ENCODE results near the gene SCCPDH. TPM values are rescaled to one million over a fixed set of nuclear protein-coding genes. Genes with fewer than 3 reads are reported as not detected.

SCCPDH gene
- total and polyA plus RNA-seq, 9 of the 15 experiments (the other 6 are each of a cell fraction or from before 2014, with no cell fraction given) = 7.0 to 61.9 (median 38.3) TPM

DNA sequence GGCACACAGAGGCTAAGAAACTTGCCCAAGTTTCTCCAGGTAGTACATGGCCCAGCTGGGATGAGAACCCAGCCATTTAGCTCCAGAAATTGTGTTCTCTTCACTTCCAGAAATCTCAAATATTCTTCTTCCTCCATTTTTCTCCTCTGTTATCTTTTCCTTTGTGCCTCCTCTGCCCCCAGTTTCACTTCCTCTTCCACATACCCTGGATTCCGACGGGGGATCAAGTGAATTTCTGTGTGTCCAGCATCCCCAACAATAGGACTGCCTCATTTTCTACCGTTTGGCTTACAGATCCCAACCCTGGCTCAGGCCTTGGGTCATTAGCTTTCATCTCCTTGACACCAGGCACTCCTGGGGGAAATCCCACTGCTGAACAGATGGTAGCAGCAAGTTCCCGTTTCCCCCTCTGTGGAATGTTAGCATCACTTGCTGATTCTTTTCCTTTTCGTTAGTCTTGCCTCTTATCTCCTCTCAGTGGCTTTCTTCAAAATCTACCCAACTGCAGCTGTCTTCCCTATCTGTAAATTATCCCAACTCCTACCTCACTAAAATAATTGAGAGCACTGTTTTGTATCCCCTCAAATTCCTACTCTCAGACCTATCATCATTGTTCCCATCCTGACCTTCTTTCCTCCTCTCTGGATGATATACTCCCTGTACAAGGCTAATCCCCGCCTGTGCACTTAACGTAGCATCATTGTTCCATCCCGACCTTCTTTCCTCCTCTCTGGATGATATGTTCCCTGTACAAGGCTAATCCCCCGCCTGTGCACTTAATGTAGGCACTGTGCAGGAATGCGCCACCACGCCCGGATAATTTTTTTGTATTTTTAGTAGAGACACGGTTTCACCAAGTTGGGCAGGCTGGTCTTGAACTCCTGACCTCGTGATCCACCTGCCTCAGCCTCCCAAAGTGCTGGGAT lies 36.5 kb downstream of the SCCPDH start:
- H3K36me3 ChIP-seq (ENCODE audit: control insufficient read depth, insufficient read depth, low read length) = peaks cover 34% of the 10 kb centered on the region; the same call in 2 of the 3 replicates
- H2AFZ ChIP-seq (ENCODE audit: low read depth, low read length) = no peak overlapping the region
- no peaks in the 10 kb centered on the region for H3K4me1 ChIP-seq (replicated peaks in 1 of 2; ENCODE audit: control insufficient read depth in 2 of 2, insufficient read depth in 2 of 2, low read length in 2 of 2)
- no peak overlapping the region for H3K9ac ChIP-seq (ENCODE audit: insufficient read depth in 1 of 2, low read depth in 2 of 2, low read length in 2 of 2)
- no peaks in the 10 kb centered on the region for H3K27me3 ChIP-seq (ENCODE audit: control insufficient read depth in 2 of 2, insufficient read depth in 2 of 2, low read length in 2 of 2)
- no TSS peak for BruUV-seq (replicated peaks)
- no peaks in the 10 kb centered on the region for H3K9me3 ChIP-seq (replicated peaks; ENCODE audit: control insufficient read depth, insufficient read depth, low read depth, low read length)
- no peaks in the 10 kb centered on the region for H3K9me1 ChIP-seq (ENCODE audit: control insufficient read depth, insufficient read depth, low read length)
- DNase-seq (ENCODE audit: extremely low read depth in 1 of 4, low spot score in 3 of 4) (no peak), FAIRE-seq (no peak), ATAC-seq (no peak)
- peak; percentile 51; the same call in 1 of the 2 replicates for TF ChIP-seq SPI1 (IDR thresholded peaks at IDR 0.05; ENCODE audit: borderline replicate concordance, low read depth, low read length)
- no peak for TF ChIP-seq ZNF282 (CRISPR knock-in tag; IDR thresholded peaks at IDR 0.05)
- TF ChIP-seq, protein P1, sequence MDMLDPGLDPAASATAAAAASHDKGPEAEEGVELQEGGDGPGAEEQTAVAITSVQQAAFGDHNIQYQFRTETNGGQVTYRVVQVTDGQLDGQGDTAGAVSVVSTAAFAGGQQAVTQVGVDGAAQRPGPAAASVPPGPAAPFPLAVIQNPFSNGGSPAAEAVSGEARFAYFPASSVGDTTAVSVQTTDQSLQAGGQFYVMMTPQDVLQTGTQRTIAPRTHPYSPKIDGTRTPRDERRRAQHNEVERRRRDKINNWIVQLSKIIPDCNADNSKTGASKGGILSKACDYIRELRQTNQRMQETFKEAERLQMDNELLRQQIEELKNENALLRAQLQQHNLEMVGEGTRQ (CRISPR knock-in tag; IDR thresholded peaks at IDR 0.05) = no peak
- 56% methylated on average over 14 of the region's 14 CpGs for WGBS (ENCODE audit: insufficient coverage, low coverage, missing lambda C conversion rate)
- ChIA-PET CTCF (ENCODE audit: low intra/inter-chr PET ratio) (no interaction called here), POLR2A (no interaction called here)
- intact Hi-C loops (cut with micrococcal nuclease) (no loop called here), in situ Hi-C loops (cut with MboI) (no loop called here)
- H3K4me2 ChIP-seq (ENCODE audit: insufficient read depth, low read length) = no peak overlapping the region
- no peaks in the 10 kb centered on the region for H4K20me1 ChIP-seq (replicated peaks; ENCODE audit: control insufficient read depth, insufficient read depth, low read length)
- H3K79me2 ChIP-seq (ENCODE audit: control insufficient read depth, insufficient read depth, low read length) = no peaks in the 10 kb centered on the region
- no peak overlapping the region for H3K27ac ChIP-seq (ENCODE audit: extremely low read depth, low read depth, low read length)
- no peak overlapping the region for H3K4me3 ChIP-seq

DNA sequence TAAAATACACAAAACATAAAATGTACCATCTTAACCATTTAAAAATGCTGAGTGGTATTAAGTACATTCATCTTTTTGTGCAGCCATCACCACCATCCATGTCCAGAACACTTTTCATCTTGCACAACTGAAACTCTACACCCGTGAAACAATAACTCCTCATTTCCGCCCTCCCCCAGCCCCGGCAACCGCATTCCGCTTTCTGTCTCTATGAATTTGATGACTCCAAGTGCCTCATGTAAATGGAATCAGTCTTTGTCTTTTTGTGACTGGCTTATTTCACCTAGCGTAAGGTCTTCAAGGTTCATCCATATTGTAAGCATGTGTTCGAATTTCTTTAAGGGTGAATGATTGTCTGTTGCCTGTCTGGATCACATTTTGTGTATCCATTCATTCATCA lies 37.2 kb downstream of the SCCPDH start:
- CTCF ChIA-PET (ENCODE audit: low intra/inter-chr PET ratio) = no interaction called here

More for the DNA sequence above, 37.2 kb downstream of the SCCPDH start:
- Histone ChIP-seq H3K36me3 (ENCODE audit: control insufficient read depth, insufficient read depth, low read length) (peaks cover 39% of the 10 kb centered on the region; the same call in 2 of the 3 replicates), H3K27ac (ENCODE audit: extremely low read depth, low read depth, low read length) (no peak overlapping the region), H3K4me3 (no peak overlapping the region), H3K9me1 (ENCODE audit: control insufficient read depth, insufficient read depth, low read length) (no peaks in the 10 kb centered on the region), H4K20me1 (replicated peaks; ENCODE audit: control insufficient read depth, insufficient read depth, low read length) (no peaks in the 10 kb centered on the region), H3K4me1 (replicated peaks in 1 of 2; ENCODE audit: control insufficient read depth in 2 of 2, insufficient read depth in 2 of 2, low read length in 2 of 2) (no peaks in the 10 kb centered on the region), H3K9ac (ENCODE audit: insufficient read depth in 1 of 2, low read depth in 2 of 2, low read length in 2 of 2) (no peak overlapping the region), H3K9me3 (replicated peaks; ENCODE audit: control insufficient read depth, insufficient read depth, low read depth, low read length) (no peaks in the 10 kb centered on the region), H3K4me2 (ENCODE audit: insufficient read depth, low read length) (no peak overlapping the region), H3K79me2 (ENCODE audit: control insufficient read depth, insufficient read depth, low read length) (no peaks in the 10 kb centered on the region), H2AFZ (ENCODE audit: low read depth, low read length) (no peak overlapping the region), H3K27me3 (ENCODE audit: control insufficient read depth in 2 of 2, insufficient read depth in 2 of 2, low read length in 2 of 2) (no peaks in the 10 kb centered on the region)
- intact Hi-C loops (cut with micrococcal nuclease) = no loop called here
- FAIRE-seq = no peak
- BruUV-seq (replicated peaks) = no TSS peak
- ATAC-seq = no peak
- in situ Hi-C loops (cut with MboI) = no loop called here
- POLR2A ChIA-PET = no interaction called here
- 73% methylated on average over 7 of the region's 7 CpGs for WGBS (ENCODE audit: insufficient coverage, low coverage, missing lambda C conversion rate)
- TF ChIP-seq ZNF316 (IDR thresholded peaks at IDR 0.05) = peak; percentile 39; the same call in 1 of the 2 replicates
- no peak for TF ChIP-seq ZNF75A (CRISPR knock-in tag; IDR thresholded peaks at IDR 0.05)
- DNase-seq (ENCODE audit: extremely low read depth in 1 of 4, low spot score in 3 of 4) = no peak
